ENCODE measurements around the gene TMEM95. TPM values are rescaled to one million over a fixed set of nuclear protein-coding genes. Genes with fewer than 3 reads are reported as not detected.
"Not testable (repeated sequence)": the region's sequence is repeated elsewhere in the genome, so short reads cannot be mapped to it uniquely, and the experiment has no call there.

The TMEM95 gene
- total RNA-seq, 2 experiments from 2014 or later = 0.16 TPM; not detected in 1

GRCh38 chr17:7332111-7332510 is 22.8 kb upstream of the TMEM95 start:
- intact Hi-C loops (cut with DNase I, micrococcal nuclease) = loop anchor here in 1 of 2 experiments (1.0 kb wide), 1 partner anchor 354 kb away; no protein-coding TSS in a partner anchor
- DNase-seq = no peak
- POLR2A ChIA-PET = no interaction called here
- Mint-ChIP-seq H3K36me3 (ENCODE audit: low read depth) (peaks cover 4% of the 10 kb centered on the region), H3K4me1 (peaks cover 63% of the 10 kb centered on the region), H3K9me3 (ENCODE audit: low read depth) (no peaks in the 10 kb centered on the region), H3K4me3 (peak overlapping the region; percentile 69), H3K27ac (peak overlapping the region; percentile 89), H3K27me3 (no peaks in the 10 kb centered on the region)
- CTCF ChIA-PET = interaction anchor here (0.6 kb wide), 1 partner anchor 113 kb away, joined by 3 read pairs; the partner anchor contains the start of genes ACADVL and DLG4
- no peak for ATAC-seq

- ATAC-seq; H3K27me3 Mint-ChIP-seq; H3K9me3 Mint-ChIP-seq (ENCODE audit: low read depth); H3K36me3 Mint-ChIP-seq (ENCODE audit: low read depth); POLR2A ChIA-PET: not testable (repeated sequence)
- peaks cover 65% of the 10 kb centered on the region for H3K4me1 Mint-ChIP-seq
- peak overlapping the region; percentile 69 for H3K4me3 Mint-ChIP-seq
- peak overlapping the region; percentile 89 for H3K27ac Mint-ChIP-seq
- CTCF ChIA-PET = interaction anchor here (0.6 kb wide), 1 partner anchor 113 kb away, joined by 3 read pairs; the partner anchor contains the start of genes ACADVL and DLG4
- peak; percentile 66 for DNase-seq
- intact Hi-C loops (cut with DNase I, micrococcal nuclease) = loop anchor here in 1 of 2 experiments (1.0 kb wide), 1 partner anchor 354 kb away; no protein-coding TSS in a partner anchor
Measured at GRCh38 chr17:7332600-7333069, 22.3 kb upstream of the TMEM95 start.

- Mint-ChIP-seq H3K27ac (peak overlapping the region; percentile 99), H3K9me3 (ENCODE audit: low read depth) (no peaks in the 10 kb centered on the region), H3K4me3 (peak overlapping the region; percentile 98), H3K36me3 (ENCODE audit: low read depth) (peaks cover 20% of the 10 kb centered on the region), H3K27me3 (no peaks in the 10 kb centered on the region), H3K4me1 (peaks cover 62% of the 10 kb centered on the region)
- ChIA-PET POLR2A (interaction anchor here (0.5 kb wide), 1 partner anchor 39 kb away, joined by 3 read pairs; no protein-coding TSS in a partner anchor), CTCF (interaction anchor here (0.6 to 2.2 kb wide), 8 partner anchors 10 to 53 kb away, joined by 3 to 12 read pairs (median 5); no protein-coding TSS in a partner anchor)
- intact Hi-C loops (cut with DNase I, micrococcal nuclease) = no loop called here
- ATAC-seq (no peak), DNase-seq (no peak)
Measured at GRCh38 chr17:7334938-7335538, 19.9 kb upstream of the TMEM95 start.

GRCh38 chr17:7335765-7336164 is 19.2 kb upstream of the TMEM95 start:
- Mint-ChIP-seq H3K4me3 (peak overlapping the region; percentile 98), H3K36me3 (ENCODE audit: low read depth) (peaks cover 24% of the 10 kb centered on the region), H3K27ac (peak overlapping the region; percentile 99), H3K4me1 (peaks cover 61% of the 10 kb centered on the region)
- H3K27me3 Mint-ChIP-seq; DNase-seq; ATAC-seq; H3K9me3 Mint-ChIP-seq (ENCODE audit: low read depth): not testable (repeated sequence)
- POLR2A ChIA-PET = interaction anchor here (0.5 to 1.9 kb wide), 2 partner anchors 22 to 40 kb away, joined by 3 to 7 read pairs; no protein-coding TSS in a partner anchor
- intact Hi-C loops (cut with DNase I, micrococcal nuclease) = loop anchor here (2.0 kb wide), 2 partner anchors 15 to 55 kb away; partner anchors contain the start of gene SLC2A4 (in 1 of the 2)
- CTCF ChIA-PET = interaction anchor here (0.6 to 2.7 kb wide), 15 partner anchors 9 to 290 kb away, joined by 3 to 18 read pairs (median 4); partner anchors contain the start of gene TMEM95

- no peaks in the 10 kb centered on the region for H3K27me3 Mint-ChIP-seq
- H3K4me3 Mint-ChIP-seq = peak within 1 kb of the TSS; percentile 98
- ChIA-PET CTCF (interaction anchor here (0.6 to 2.7 kb wide), 17 partner anchors 9 to 352 kb away, joined by 3 to 18 read pairs (median 5); partner anchors contain the start of genes SLC2A4, TMEM95, TNFSF12 and WRAP53), POLR2A (interaction anchor here (0.9 to 1.9 kb wide), 2 partner anchors 13 to 23 kb away, joined by 4 to 7 read pairs; no protein-coding TSS in a partner anchor)
- no peaks in the 10 kb centered on the region for H3K9me3 Mint-ChIP-seq (ENCODE audit: low read depth)
- intact Hi-C loops (cut with DNase I, micrococcal nuclease) = loop anchor here (2.0 kb wide), 2 partner anchors 14 to 56 kb away; partner anchors contain the start of gene SLC2A4 (in 1 of the 2)
- DNase-seq (peak; percentile 93), ATAC-seq (peak; percentile 95)
- H3K36me3 Mint-ChIP-seq (ENCODE audit: low read depth) = peaks cover 27% of the 10 kb centered on the region
- H3K27ac Mint-ChIP-seq = peak within 1 kb of the TSS; percentile 99
- H3K4me1 Mint-ChIP-seq = peaks cover 58% of the 10 kb centered on the region
Measured at GRCh38 chr17:7336240-7337175, 18.4 kb upstream of the TMEM95 start, which contains the start of gene ACAP1. Gene ACAP1 (plus strand): TSS chr17:7336529. CDS start chr17:7336735, 206 bp downstream.

- DNase-seq = not testable (repeated sequence)
Measured at GRCh38 chr17:7337600-7337999, 17.4 kb upstream of the TMEM95 start.

GRCh38 chr17:7340179-7340578 is 14.8 kb upstream of the TMEM95 start:
- Mint-ChIP-seq H3K36me3 (ENCODE audit: low read depth) (peaks cover 45% of the 10 kb centered on the region), H3K9me3 (ENCODE audit: low read depth) (no peaks in the 10 kb centered on the region), H3K4me3 (no peak overlapping the region), H3K27ac (peak overlapping the region; percentile 42), H3K4me1 (peaks cover 36% of the 10 kb centered on the region), H3K27me3 (no peaks in the 10 kb centered on the region)
- no peak for DNase-seq
- intact Hi-C loops (cut with DNase I, micrococcal nuclease) = no loop called here
- ChIA-PET CTCF (interaction anchor here (0.5 kb wide), 1 partner anchor 84 kb away, joined by 3 read pairs; no protein-coding TSS in a partner anchor), POLR2A (no interaction called here)
- ATAC-seq = no peak

More at GRCh38 chr17:7337600-7337999, 17.4 kb upstream of the TMEM95 start:
- H3K4me3 Mint-ChIP-seq = peak overlapping the region; percentile 98
- H3K27me3 Mint-ChIP-seq; H3K9me3 Mint-ChIP-seq (ENCODE audit: low read depth); ATAC-seq: not testable (repeated sequence)
- peak overlapping the region; percentile 99 for H3K27ac Mint-ChIP-seq
- H3K4me1 Mint-ChIP-seq = peaks cover 50% of the 10 kb centered on the region
- POLR2A ChIA-PET = interaction anchor here (0.6 to 1.9 kb wide), 2 partner anchors 24 to 227 kb away, joined by 6 to 7 read pairs; no protein-coding TSS in a partner anchor
- CTCF ChIA-PET = interaction anchor here (0.6 to 2.7 kb wide), 7 partner anchors 9 to 223 kb away, joined by 3 to 18 read pairs (median 3); partner anchors contain the start of gene TNFSF12
- intact Hi-C loops (cut with DNase I, micrococcal nuclease) = loop anchor here (2.0 kb wide), 2 partner anchors 13 to 57 kb away; partner anchors contain the start of gene SLC2A4 (in 1 of the 2)
- peaks cover 32% of the 10 kb centered on the region for H3K36me3 Mint-ChIP-seq (ENCODE audit: low read depth)

GRCh38 chr17:7341842-7342241 is 13.1 kb upstream of the TMEM95 start:
- no peak overlapping the region for H3K4me3 Mint-ChIP-seq
- H3K4me1 Mint-ChIP-seq = peaks cover 25% of the 10 kb centered on the region
- CTCF ChIA-PET = interaction anchor here (0.9 to 1.2 kb wide), 3 partner anchors 12 to 22 kb away, joined by 3 read pairs; no protein-coding TSS in a partner anchor
- H3K27me3 Mint-ChIP-seq = no peaks in the 10 kb centered on the region
- POLR2A ChIA-PET = no interaction called here
- H3K36me3 Mint-ChIP-seq (ENCODE audit: low read depth) = peaks cover 49% of the 10 kb centered on the region
- no peaks in the 10 kb centered on the region for H3K9me3 Mint-ChIP-seq (ENCODE audit: low read depth)
- H3K27ac Mint-ChIP-seq = no peak overlapping the region
- ATAC-seq = no peak
- intact Hi-C loops (cut with DNase I, micrococcal nuclease) = no loop called here
- no peak for DNase-seq

GRCh38 chr17:7343250-7343649 is 11.7 kb upstream of the TMEM95 start:
- peaks cover 43% of the 10 kb centered on the region for H3K36me3 Mint-ChIP-seq (ENCODE audit: low read depth)
- no peak for ATAC-seq
- no peaks in the 10 kb centered on the region for H3K9me3 Mint-ChIP-seq (ENCODE audit: low read depth)
- POLR2A ChIA-PET = no interaction called here
- intact Hi-C loops (cut with DNase I, micrococcal nuclease) = no loop called here
- H3K4me3 Mint-ChIP-seq = no peak overlapping the region
- H3K27me3 Mint-ChIP-seq = no peaks in the 10 kb centered on the region
- no peak for DNase-seq
- H3K27ac Mint-ChIP-seq = peak overlapping the region; percentile 55
- peaks cover 17% of the 10 kb centered on the region for H3K4me1 Mint-ChIP-seq
- CTCF ChIA-PET = interaction anchor here (1.0 kb wide), 2 partner anchors 19 to 94 kb away, joined by 3 to 5 read pairs; no protein-coding TSS in a partner anchor

Measured in activated CD4-positive, alpha-beta T cell treated with anti-CD3 and anti-CD28 coated beads for 36 hours (primary cell).